ENCODE results near the gene CNST.

The CNST gene

DNA sequence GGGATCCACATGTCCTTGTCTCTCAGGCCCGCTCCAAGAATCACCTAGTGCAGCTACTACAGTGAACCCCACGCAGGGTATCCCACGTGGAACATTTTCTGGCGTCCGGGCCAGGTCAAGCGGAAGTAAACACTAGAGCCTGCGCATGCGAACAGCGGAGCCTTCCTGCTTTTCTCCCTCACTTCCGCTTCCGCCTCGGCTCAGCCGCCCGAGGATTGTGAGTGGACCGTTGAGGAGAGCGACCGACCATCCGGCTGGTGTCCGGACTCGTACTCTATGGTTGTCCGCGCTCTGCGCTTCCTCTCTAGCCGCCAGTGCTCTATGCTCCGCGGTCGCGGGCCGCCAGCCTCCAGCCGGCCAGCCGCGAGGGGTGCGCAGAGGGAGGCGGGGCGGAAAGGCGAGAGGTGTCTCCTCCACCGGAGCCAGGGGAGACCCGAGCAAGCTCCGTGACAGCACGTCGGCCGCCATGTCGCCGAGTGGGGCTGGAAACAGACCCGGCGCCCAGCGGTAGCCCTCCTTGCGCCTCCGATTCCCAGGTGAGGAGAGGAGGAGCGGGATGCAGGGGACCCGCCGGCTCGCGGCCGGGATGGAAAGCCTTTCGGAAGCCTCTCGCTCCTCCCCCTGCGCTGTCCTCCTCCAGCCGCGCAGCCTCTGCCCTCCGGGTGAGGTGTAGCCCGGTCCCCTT, at the start of gene CNST, which contains the start of gene TFB2M:
TSS of gene CNST (plus strand) at position 329 of the 685 bp plus-strand sequence. CDS start 25,107 bp downstream, outside the sequence.
TSS of gene TFB2M (minus strand) at position 134 of the 685 bp plus-strand sequence. CDS start at position 11, 123 bp downstream.
- DNase-seq (ENCODE audit: low spot score), result peak; percentile 98

GRCh38 chr1:246517391-246517790, 48.9 kb upstream of the CNST start:
- no peak for DNase-seq (ENCODE audit: low spot score)

GRCh38 chr1:246518456-246519205, 47.6 kb upstream of the CNST start:
- no peak for DNase-seq (ENCODE audit: low spot score)

- no peak for DNase-seq (ENCODE audit: low spot score)
Observed at GRCh38 chr1:246519514-246519913, 46.7 kb upstream of the CNST start.

DNA sequence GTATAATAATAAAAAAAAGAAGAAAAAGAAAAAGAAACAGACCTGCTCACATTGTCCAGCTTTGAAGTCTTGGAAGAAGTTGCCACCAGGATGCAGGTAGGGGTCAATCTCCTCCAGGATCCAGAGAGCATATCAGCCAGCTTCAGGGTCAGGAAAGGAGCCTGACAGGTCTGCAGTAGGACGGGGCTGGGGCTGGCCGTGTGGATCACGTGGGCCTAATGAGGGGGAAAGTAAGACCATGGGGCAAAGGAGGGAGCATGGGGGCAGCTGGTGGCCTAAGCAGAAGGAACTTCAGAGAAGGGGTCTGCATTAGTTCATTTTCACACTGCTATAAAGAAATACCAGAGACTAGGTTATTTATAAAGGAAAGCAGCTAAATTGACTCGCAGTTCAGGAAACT, 39.9 kb upstream of the CNST start:
- no peak for DNase-seq (ENCODE audit: low spot score)

DNA sequence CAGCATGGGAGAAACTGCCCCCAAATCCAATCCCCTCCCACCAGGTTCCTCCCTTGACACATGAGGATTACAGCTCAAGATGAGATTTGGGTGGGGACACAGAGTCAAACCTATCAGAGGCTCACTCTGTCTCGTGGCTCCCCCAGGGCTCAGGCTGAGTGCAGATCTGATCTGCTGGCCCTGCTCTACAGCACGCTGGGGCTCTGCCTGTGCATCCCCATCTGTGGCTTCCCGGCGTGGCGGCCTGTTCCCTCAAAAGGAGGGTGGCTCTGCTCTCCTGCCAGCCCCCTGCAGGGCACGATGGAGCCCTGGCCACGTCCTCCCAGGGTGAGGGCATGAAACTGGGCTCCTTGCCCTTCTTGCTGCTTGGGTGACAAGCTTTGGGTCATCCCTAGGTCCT, 39.3 kb upstream of the CNST start:
- no peak for DNase-seq (ENCODE audit: low spot score)

DNA sequence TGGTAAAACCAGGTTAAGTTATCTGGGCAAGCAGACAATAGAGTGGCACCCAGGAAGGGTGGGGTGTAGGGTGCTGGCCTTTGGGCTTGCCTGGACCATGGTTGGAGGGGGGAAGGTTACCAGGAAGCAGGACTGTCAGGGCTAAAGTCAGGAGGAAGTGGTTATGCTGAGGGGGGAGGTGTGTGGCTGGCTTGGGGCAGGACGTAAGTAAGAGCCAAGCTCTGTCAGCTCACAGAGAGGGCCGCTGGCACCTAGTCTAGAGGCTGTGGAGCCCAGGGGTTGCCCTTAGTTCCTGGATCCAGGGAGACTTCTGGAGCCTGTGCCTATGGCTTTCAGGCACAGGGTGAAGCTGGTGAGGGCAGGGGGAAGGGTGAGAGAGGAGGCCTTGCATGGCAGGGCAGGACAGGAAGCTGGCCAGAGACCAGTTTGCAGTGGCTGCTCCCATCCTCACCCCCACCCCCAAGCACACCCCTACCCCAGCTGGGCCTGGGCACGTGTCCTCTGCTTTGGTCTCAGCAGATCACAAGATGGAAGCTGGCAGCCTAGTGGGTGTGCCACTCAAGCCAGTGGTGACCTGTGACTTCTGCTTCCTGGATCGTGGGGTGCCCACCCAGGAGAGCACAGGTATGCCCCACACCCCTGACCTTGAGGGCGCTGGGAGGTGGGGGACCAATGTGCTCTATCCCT, 38.7 kb upstream of the CNST start:
- no peak for DNase-seq (ENCODE audit: low spot score)

GRCh38 chr1:246528933-246529731, 37.1 kb upstream of the CNST start:
- DNase-seq (ENCODE audit: low spot score), result no peak

DNA sequence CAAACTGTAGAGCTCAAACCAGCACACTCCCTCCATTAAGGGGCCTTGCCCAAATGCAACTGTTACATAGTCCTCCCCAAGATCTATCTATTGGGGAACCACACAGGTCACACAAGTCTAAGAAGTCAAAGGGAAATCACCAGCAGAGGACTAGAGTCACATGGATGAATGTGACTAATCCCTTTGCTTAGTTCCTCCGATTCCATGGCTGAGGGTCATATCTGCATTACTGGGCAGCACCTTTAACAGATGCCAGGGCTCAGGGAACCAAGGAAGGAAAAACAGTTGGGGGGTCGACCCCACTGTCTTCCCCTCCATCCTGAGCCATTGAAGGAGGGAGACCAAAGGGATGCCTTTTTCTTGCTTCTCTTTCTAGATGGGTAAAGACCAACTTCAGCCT, 35.8 kb upstream of the CNST start:
- DNase-seq (ENCODE audit: low spot score), result no peak

GRCh38 chr1:246532519-246532918, 33.7 kb upstream of the CNST start:
- no peak for DNase-seq (ENCODE audit: low spot score)

DNA sequence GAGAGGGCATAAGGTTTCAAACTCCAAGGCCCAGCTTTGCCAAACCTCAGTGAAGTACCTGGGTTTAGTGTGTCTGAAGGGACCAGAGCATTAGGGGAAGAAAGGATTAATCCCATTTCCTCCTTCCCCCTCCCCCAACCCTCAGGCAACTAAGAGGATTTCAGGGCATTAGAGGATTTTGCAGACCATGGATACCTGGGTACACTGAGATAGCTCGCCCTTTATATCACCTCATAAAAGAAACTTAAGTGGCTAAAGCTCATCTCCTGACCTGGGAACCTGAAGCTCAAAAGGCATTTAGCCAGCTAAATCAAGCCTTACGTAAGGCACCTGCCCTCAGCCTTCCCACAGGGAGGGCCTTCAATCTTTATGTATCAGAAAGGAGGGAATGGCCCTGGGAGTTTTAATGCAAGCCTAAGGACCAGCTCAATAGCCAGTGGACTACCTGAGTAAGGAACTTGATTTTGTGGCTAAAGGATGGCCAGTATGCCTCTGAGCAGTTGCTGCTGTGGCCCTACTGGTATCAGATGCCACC, 32.8 kb upstream of the CNST start:
- DNase-seq (ENCODE audit: low spot score), result no peak

GRCh38 chr1:246534114-246534513, 32.1 kb upstream of the CNST start:
- no peak for DNase-seq (ENCODE audit: low spot score)

GRCh38 chr1:246537441-246537840, 28.8 kb upstream of the CNST start:
- DNase-seq (ENCODE audit: low spot score), result no peak

DNA sequence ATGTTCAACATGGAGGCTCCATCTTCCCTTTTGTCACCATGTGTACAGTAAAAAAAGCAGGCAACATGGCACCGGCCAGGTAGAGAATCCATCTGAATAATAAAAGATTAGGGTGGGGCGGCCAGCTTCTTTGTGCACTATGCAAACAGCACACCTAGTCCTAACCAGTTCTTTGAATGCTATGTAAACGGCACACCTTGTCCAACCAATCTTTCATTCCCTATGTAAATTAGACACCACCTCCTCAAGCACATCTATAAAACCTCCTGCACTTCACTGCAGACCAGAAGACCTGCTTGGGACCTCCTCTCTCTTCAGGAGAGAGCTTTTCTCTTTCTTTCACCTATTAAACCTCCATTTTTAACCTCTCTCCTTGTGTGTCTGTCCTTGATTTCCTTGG, 28.4 kb upstream of the CNST start:
- no peak for DNase-seq (ENCODE audit: low spot score)

DNA sequence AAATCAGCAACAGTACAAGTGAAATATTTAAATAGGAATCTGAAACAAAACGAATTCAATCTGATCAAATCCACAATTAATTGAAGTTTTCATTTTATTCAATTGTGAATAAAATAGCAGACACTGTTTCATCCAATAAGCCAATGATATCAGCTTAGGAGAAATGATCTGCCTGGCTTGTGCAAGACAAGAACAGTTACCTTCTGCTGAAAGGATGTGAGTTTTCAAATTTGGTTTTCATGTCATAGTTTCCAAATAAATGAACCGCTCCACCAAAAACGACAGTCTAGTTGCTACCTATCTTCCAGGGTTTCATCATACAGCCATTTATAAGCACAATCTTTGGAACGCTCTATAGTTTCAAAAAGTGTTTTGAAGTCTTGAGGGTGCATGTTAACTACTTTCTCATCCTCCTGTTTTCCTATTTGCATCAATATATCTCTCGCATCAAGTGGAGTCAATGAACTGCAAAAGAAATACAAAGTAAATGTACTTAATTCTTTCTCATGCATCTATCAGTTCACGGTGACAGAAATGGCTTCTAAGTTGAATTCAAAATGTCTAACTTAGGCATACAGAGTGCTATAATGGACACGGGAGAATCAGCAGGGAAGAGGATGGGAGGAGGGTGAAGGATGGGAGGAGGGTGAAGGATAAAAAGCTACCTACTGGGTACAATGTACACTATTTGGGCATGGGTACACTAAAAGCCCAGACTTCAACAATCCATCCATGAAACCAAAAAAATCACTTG, 25.3 kb upstream of the CNST start:
- no peak for DNase-seq (ENCODE audit: low spot score)

DNA sequence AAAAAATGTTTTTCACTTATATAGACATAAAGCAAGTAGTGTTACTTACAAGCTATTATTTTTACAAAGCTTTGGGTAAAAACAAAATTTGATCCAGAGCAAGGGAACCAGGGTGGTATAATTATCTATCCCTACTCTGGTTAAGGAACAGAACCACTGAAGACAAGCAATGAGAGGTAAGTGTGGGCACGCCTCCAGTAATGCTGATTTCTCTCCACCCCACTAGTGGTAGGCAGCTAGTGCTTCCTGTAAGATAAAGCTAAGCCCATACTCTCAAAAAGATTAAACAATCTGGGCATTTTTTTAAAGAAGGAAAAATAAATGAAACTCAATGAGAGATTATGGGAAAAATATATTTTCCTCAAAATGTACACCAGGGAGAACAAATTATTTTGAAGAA, 22.3 kb upstream of the CNST start:
- no peak for DNase-seq (ENCODE audit: low spot score)

GRCh38 chr1:246549665-246550064, 16.6 kb upstream of the CNST start:
- DNase-seq (ENCODE audit: low spot score), result no peak

DNA sequence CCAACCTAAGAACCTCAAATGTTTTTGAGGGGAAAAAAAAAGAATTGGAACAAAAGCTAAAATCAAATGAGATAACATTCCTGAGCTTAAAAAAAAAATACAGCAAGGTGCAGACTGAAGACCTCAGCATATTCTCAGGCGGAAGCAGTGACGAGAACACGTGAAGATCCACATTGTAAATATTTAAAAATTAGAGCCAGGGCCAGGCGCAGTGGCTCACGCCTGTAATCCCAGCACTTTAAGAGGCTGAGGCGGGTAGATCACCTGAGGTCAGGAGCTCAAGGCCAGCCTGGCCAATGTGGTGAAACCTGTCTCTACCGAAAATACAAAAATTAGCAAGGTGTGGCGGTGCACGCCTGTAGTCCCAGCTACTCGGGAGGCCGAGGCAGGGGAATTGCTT, 15.9 kb upstream of the CNST start:
- DNase-seq (ENCODE audit: low spot score), result no peak

DNA sequence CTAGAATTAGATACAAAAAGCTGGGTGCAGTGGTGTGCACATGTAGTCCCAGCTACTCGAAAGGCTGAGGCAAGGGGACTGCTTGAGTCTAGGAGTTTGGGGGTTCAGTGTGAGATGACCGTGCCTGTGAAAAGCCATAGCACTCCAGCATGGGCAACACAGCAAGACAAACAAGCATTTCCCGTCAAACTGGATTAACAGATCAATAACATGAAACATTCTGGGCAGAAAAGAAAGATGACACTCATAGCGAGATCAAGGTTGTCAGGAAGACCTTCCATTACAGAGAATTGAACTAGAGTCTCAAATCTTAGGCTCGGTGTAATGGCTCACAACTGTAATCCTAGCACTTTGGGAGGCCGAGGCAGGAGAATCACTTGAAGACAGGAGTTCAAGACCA, 14.1 kb upstream of the CNST start:
- DNase-seq (ENCODE audit: low spot score), result no peak

GRCh38 chr1:246554201-246554600, 12.1 kb upstream of the CNST start:
- no peak for DNase-seq (ENCODE audit: low spot score)

- DNase-seq (ENCODE audit: low spot score), result no peak
Observed at GRCh38 chr1:246558041-246558440, 8.2 kb upstream of the CNST start.
